CD14-positive monocyte (primary cell): ENCODE data around the gene IPO11. TPM values are rescaled to one million over a fixed set of nuclear protein-coding genes. Genes with fewer than 3 reads are reported as not detected.

Experiments
- DNase-seq, 3 donors: peaks; one replicate each; pipeline ENCODE4 v3.0.0-alpha.2; 2011 to 2022
- H2AFZ ChIP-seq: 2 replicates; pipeline ENCODE4 v1.6.0; 2012; ENCODE audit warnings: mild to moderate bottlenecking, low read depth, low read length, inconsistent platforms; ENCODE audit not compliant: insufficient read depth, poor library complexity, severe bottlenecking
- H3K27ac ChIP-seq, 2 donors: 1 replicate in 1 of 2; 2 replicates in 1 of 2; pipeline ENCODE4 v1.5.1; 2012 to 2013; ENCODE audit warnings: low read length in 2 of 2, control low read depth in 1 of 2, inconsistent platforms in 1 of 2, low read depth in 1 of 2, mild to moderate bottlenecking in 1 of 2
- H3K27me3 ChIP-seq, 2 donors: one replicate each; pipeline versions ENCODE4 v1.6.0 to v1.6.1; 2011 to 2013; ENCODE audit warnings: low read length in 2 of 2; ENCODE audit not compliant: control insufficient read depth in 2 of 2, insufficient read depth in 2 of 2
- H3K36me3 ChIP-seq, 2 donors: replicated peaks in 1 of 2; 1 replicate in 1 of 2; 2 replicates in 1 of 2; pipeline versions ENCODE4 v1.5.1 to v1.6.1; 2012 to 2013; ENCODE audit warnings: low read length in 2 of 2, control low read depth in 1 of 2, inconsistent platforms in 1 of 2, mild to moderate bottlenecking in 1 of 2; ENCODE audit not compliant: insufficient read depth in 2 of 2, control insufficient read depth in 1 of 2
- H3K4me1 ChIP-seq, 2 donors: 1 replicate in 1 of 2; 2 replicates in 1 of 2; pipeline versions ENCODE4 v1.5.1 to v1.6.1; 2012 to 2013; ENCODE audit warnings: low read length in 2 of 2, control low read depth in 1 of 2, inconsistent platforms in 1 of 2, mild to moderate bottlenecking in 1 of 2, moderate library complexity in 1 of 2; ENCODE audit not compliant: insufficient read depth in 2 of 2, control insufficient read depth in 1 of 2
- H3K4me2 ChIP-seq: replicated peaks from 2 replicates; pipeline ENCODE3; 2012; ENCODE audit warnings: low read length, moderate library complexity, mild to moderate bottlenecking; ENCODE audit not compliant: poor library complexity, severe bottlenecking; ENCODE audit errors: extremely low read depth
- H3K4me3 ChIP-seq, 3 experiments: fragments of 200-600 bp in 1 of 3; sonication (generic) in 1 of 3; replicated peaks in 1 of 3; 1 replicate in 2 of 3; 2 replicates in 1 of 3; pipeline ENCODE4 v1.5.1; 2011 to 2013; ENCODE audit warnings: low read length in 3 of 3, mild to moderate bottlenecking in 3 of 3, control low read depth in 2 of 3, low read depth in 2 of 3, inconsistent platforms in 1 of 3, moderate library complexity in 1 of 3
- H3K79me2 ChIP-seq: 2 replicates; pipeline ENCODE4 v1.6.0; 2012; ENCODE audit warnings: mild to moderate bottlenecking, control low read depth, inconsistent platforms, low read length, moderate library complexity; ENCODE audit not compliant: insufficient read depth
- H3K9ac ChIP-seq: 2 replicates; pipeline ENCODE4 v1.6.0; 2017; ENCODE audit warnings: low read length, mild to moderate bottlenecking; ENCODE audit not compliant: insufficient read depth, poor library complexity, severe bottlenecking
- H3K9me3 ChIP-seq, 2 donors: replicated peaks in 1 of 2; 1 replicate in 1 of 2; 2 replicates in 1 of 2; pipeline versions ENCODE4 v1.5.1 to v1.6.1; 2012 to 2013; ENCODE audit warnings: low read length in 2 of 2, control low read depth in 1 of 2; ENCODE audit not compliant: control insufficient read depth in 1 of 2, insufficient read depth in 1 of 2
- H4K20me1 ChIP-seq: 2 replicates; pipeline ENCODE4 v1.6.0; 2012; ENCODE audit warnings: mild to moderate bottlenecking, low read length, control low read depth, moderate library complexity; ENCODE audit not compliant: insufficient read depth
- H3K27ac Mint-ChIP-seq, 7 donors: one replicate each; pipeline ENCODE4 v1.8.0; 2020; ENCODE audit warnings: mild to moderate bottlenecking in 7 of 7, mixed read lengths in 7 of 7, moderate library complexity in 6 of 7, inconsistent platforms in 2 of 7
- H3K27me3 Mint-ChIP-seq, 3 donors: one replicate each; pipeline ENCODE4 v1.8.0; 2021 to 2022; ENCODE audit warnings: low read depth in 3 of 3, mild to moderate bottlenecking in 3 of 3, mixed read lengths in 3 of 3, moderate library complexity in 3 of 3, inconsistent platforms in 1 of 3
- H3K36me3 Mint-ChIP-seq, 2 donors: one replicate each; pipeline ENCODE4 v1.8.0; 2020; ENCODE audit warnings: mixed read lengths in 2 of 2, inconsistent platforms in 1 of 2, mild to moderate bottlenecking in 1 of 2
- H3K4me1 Mint-ChIP-seq: one replicate; pipeline ENCODE4 v1.8.0; 2020; ENCODE audit warnings: mild to moderate bottlenecking, mixed read lengths
- H3K4me3 Mint-ChIP-seq, 2 donors: one replicate each; pipeline ENCODE4 v1.8.0; 2020; ENCODE audit warnings: mild to moderate bottlenecking in 2 of 2, mixed read lengths in 2 of 2, moderate library complexity in 1 of 2
- H3K9me3 Mint-ChIP-seq, 7 donors: one replicate each; pipeline ENCODE4 v1.8.0; 2020 to 2022; ENCODE audit warnings: mixed read lengths in 7 of 7, mild to moderate bottlenecking in 6 of 7, moderate library complexity in 6 of 7, inconsistent platforms in 2 of 7
- WGBS: methylation state at CpG from one replicate; pipeline ENCODE4 v1.1.5; 2013; ENCODE audit warnings: missing lambda C conversion rate; ENCODE audit not compliant: insufficient coverage; 5-methylcytosine and 5-hydroxymethylcytosine counted together
- intact Hi-C, 2 donors: fragments of 100-400 bp; cut with micrococcal nuclease; formaldehyde crosslinking; loops; one replicate each; pipeline versions ENCODE4 v1.15.0 to v1.15.1; 2023
- polyA plus RNA-seq, 3 donors: library from polyadenylated mRNA; depleted of rRNA in 1 of 3; unstranded in 2 of 3; stranded (reverse) in 1 of 3; fragments of 300-500 nt in 2 of 3; fragments of >200 nt in 1 of 3; fragmentation: Illumina TruSeq in 2 of 3; gene quantifications; 1 replicate in 2 of 3; 2 replicates in 1 of 3; pipeline ENCODE4 v1.2.3, GENCODE V29; 2012 to 2021
- TF ChIP-seq, protein P1 (sequence below): fragments of 200-600 bp; IDR thresholded peaks from one replicate; pipeline ENCODE4 v1.8.0; 2022; ENCODE audit warnings: antibody characterized with exemption, mild to moderate bottlenecking

The IPO11 gene
- polyA plus RNA-seq, 3 donors, result 4.4 to 5.5 (median 5.3) TPM

- Mint-ChIP-seq H3K36me3 (peaks cover 51 to 81% of the 10 kb centered on the region in 2 donors), H3K4me1 (no peaks in the 10 kb centered on the region), H3K4me3 (no peak overlapping the region), H3K9me3 (no peaks in the 10 kb centered on the region), H3K27ac (peak overlapping the region in 1 of 7 donors; percentile 30), H3K27me3 (no peaks in the 10 kb centered on the region)
- no peak overlapping the region for H2AFZ ChIP-seq
- no peak overlapping the region for H3K27ac ChIP-seq
- H3K36me3 ChIP-seq, result peaks cover 58 to 82% of the 10 kb centered on the region in 2 donors
- no CpG with 5 or more reads among the region's 5 CpGs for WGBS
- no peaks in the 10 kb centered on the region for H3K4me1 ChIP-seq
- no peaks in the 10 kb centered on the region for H3K9me3 ChIP-seq
- H4K20me1 ChIP-seq, result no peaks in the 10 kb centered on the region
- intact Hi-C loops, result no loop called here
- H3K27me3 ChIP-seq, result no peaks in the 10 kb centered on the region
- no peak overlapping the region for H3K4me2 ChIP-seq
- H3K4me3 ChIP-seq, result no peak overlapping the region
- no peak overlapping the region for H3K9ac ChIP-seq
- H3K79me2 ChIP-seq, result no peaks in the 10 kb centered on the region
- TF ChIP-seq, protein P1, sequence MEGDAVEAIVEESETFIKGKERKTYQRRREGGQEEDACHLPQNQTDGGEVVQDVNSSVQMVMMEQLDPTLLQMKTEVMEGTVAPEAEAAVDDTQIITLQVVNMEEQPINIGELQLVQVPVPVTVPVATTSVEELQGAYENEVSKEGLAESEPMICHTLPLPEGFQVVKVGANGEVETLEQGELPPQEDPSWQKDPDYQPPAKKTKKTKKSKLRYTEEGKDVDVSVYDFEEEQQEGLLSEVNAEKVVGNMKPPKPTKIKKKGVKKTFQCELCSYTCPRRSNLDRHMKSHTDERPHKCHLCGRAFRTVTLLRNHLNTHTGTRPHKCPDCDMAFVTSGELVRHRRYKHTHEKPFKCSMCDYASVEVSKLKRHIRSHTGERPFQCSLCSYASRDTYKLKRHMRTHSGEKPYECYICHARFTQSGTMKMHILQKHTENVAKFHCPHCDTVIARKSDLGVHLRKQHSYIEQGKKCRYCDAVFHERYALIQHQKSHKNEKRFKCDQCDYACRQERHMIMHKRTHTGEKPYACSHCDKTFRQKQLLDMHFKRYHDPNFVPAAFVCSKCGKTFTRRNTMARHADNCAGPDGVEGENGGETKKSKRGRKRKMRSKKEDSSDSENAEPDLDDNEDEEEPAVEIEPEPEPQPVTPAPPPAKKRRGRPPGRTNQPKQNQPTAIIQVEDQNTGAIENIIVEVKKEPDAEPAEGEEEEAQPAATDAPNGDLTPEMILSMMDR, result no peak
- DNase-seq, result no peak
These were observed 17.2 kb upstream of the IPO11 start for GRCh38 chr5:62395210-62395950.

DNA sequence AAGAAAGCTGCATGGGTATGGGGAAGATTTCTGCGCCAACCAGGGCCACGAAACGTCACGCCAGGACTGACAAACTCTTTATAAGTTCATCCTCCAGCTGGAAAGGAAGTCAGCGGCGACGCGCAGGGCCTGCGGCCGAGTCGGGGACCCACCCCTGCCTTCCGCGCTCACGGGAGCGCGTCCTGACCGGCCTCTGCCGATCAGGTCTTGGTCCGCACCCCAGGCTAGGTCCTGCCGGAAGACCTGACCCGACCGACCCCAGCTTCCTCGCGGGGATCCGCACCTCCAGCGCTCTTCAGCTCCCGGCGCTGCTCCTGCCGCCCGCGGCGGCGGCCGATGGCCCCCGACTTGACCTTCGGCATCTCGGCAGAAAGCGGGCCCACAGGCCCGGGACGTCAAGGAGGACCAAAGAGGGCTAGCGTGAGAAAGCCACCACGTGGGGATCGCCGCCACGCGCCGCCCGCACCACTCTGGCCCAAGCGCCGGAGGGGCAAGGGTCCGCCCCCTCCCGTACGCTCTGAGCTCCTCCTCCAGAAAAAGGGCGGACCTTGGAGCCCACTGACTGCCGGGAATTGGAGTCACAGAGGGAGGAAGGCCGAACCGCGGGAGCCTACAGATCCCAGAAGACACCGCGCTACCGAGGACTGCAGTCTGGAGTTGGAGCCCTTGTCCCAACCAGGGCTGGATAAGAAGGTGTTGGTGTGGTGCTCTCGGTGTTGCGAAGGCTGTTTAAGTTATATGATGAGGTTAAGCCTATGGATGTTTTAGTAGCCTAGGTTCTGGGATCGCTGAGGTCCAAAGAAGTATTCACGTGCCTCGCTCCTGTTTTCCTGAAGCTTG is 8.9 kb upstream of the IPO11 start, which contains the start of gene DIMT1:
TSS of gene DIMT1 (minus strand) at position 495 of the 840 bp plus-strand sequence. CDS start at position 362, 133 bp downstream.
- peaks cover 19% of the 10 kb centered on the region for H3K4me1 Mint-ChIP-seq
- Histone ChIP-seq H2AFZ (peak within 1 kb of the TSS; percentile 93), H3K79me2 (peaks cover 9% of the 10 kb centered on the region), H3K27ac (peak within 1 kb of the TSS; percentile 82 to 91), H3K9ac (peak within 1 kb of the TSS; percentile 83), H3K4me3 (peak within 1 kb of the TSS; percentile 82 to 89 (median 84)), H3K4me2 (peak within 1 kb of the TSS; percentile 92), H3K36me3 (peaks cover 6 to 16% of the 10 kb centered on the region in 2 donors), H4K20me1 (no peaks in the 10 kb centered on the region), H3K4me1 (peaks cover 16 to 19% of the 10 kb centered on the region in 2 donors), H3K27me3 (no peaks in the 10 kb centered on the region), H3K9me3 (no peaks in the 10 kb centered on the region)
- H3K36me3 Mint-ChIP-seq, result peaks cover 7 to 27% of the 10 kb centered on the region in 2 donors
- DNase-seq, result peak; percentile 93 to 95 (median 95)
- peaks cover 0 to 5% (median 2%) of the 10 kb centered on the region in 7 donors for H3K9me3 Mint-ChIP-seq
- peak within 1 kb of the TSS; percentile 85 to 96 (median 92) for H3K27ac Mint-ChIP-seq
- TF ChIP-seq, protein P1, result no peak
- intact Hi-C loops, result loop anchor here (10.0 kb wide), 1 partner anchor 99 kb away; the partner anchor contains the start of gene KIF2A (in 2 of the 2)
- H3K27me3 Mint-ChIP-seq, result peaks cover 0 to 2% (median 0%) of the 10 kb centered on the region in 3 donors
- 0% methylated on average over 59 of the region's 66 CpGs for WGBS
- H3K4me3 Mint-ChIP-seq, result peak within 1 kb of the TSS; percentile 95 to 98
